OCI-LY1 (cell line): ENCODE data around the gene MYO18A.

Experiments used
- H2AFZ ChIP-seq: fragments of 200-600 bp; sonication (generic), shearing (Covaris generic); 2 replicates; pipeline ENCODE4 v1.6.0; 2014; ENCODE audit warnings: antibody characterized with exemption, mild to moderate bottlenecking, low read length
- H3F3A ChIP-seq: fragments of 200-600 bp; sonication (generic), shearing (Covaris generic); 2 replicates; pipeline ENCODE4 v1.6.0; 2014; ENCODE audit warnings: mild to moderate bottlenecking, antibody characterized with exemption, low read length, moderate library complexity; ENCODE audit not compliant: insufficient read depth
- H3K27ac ChIP-seq: fragments of 200-600 bp; sonication (generic); 2 replicates; pipeline ENCODE4 v1.5.1; 2014; ENCODE audit warnings: low read length, mixed run types, mild to moderate bottlenecking, low read depth; ENCODE audit not compliant: poor library complexity, severe bottlenecking
- H3K27me3 ChIP-seq: fragments of 200-600 bp; sonication (generic); 2 replicates; pipeline ENCODE4 v1.6.0; 2014; ENCODE audit warnings: antibody characterized with exemption, mild to moderate bottlenecking, low read length, moderate library complexity; ENCODE audit not compliant: insufficient read depth
- H3K36me3 ChIP-seq: fragments of 200-600 bp; sonication (generic); 2 replicates; pipeline ENCODE4 v1.6.1; 2014; ENCODE audit warnings: mild to moderate bottlenecking, antibody characterized with exemption, low read length, moderate library complexity, mixed read lengths; ENCODE audit not compliant: insufficient read depth
- H3K4me1 ChIP-seq: fragments of 200-600 bp; sonication (generic); 2 replicates; pipeline ENCODE4 v1.5.1; 2014; ENCODE audit warnings: mild to moderate bottlenecking, low read length, moderate library complexity; ENCODE audit not compliant: insufficient read depth, severe bottlenecking
- H3K4me2 ChIP-seq: fragments of 200-600 bp; sonication (generic), shearing (Covaris generic); 2 replicates; pipeline ENCODE4 v1.6.1; 2014; ENCODE audit warnings: low read length
- H3K4me3 ChIP-seq: fragments of 200-600 bp; sonication (generic); 2 replicates; pipeline ENCODE4 v1.5.1; 2014; ENCODE audit warnings: low read length, low read depth, mild to moderate bottlenecking, mixed read lengths; ENCODE audit not compliant: poor library complexity, severe bottlenecking
- H3K79me2 ChIP-seq: fragments of 200-600 bp; shearing (Covaris generic); 2 replicates; pipeline ENCODE4 v1.6.1; 2016; ENCODE audit warnings: mixed run types, low read length, mixed read lengths; ENCODE audit not compliant: insufficient read depth
- H3K9ac ChIP-seq: fragments of 200-600 bp; sonication (generic), shearing (Covaris generic); 2 replicates; pipeline ENCODE4 v1.6.1; 2014; ENCODE audit warnings: mild to moderate bottlenecking, low read length, mixed read lengths
- H3K9me2 ChIP-seq: fragments of 200-600 bp; sonication (generic), shearing (Covaris generic); 2 replicates; pipeline ENCODE4 v1.6.1; 2014; ENCODE audit warnings: low read depth, mild to moderate bottlenecking, low read length, mixed read lengths
- H3K9me3 ChIP-seq: fragments of 200-600 bp; shearing (Covaris generic); 2 replicates; pipeline ENCODE4 v1.6.1; 2014; ENCODE audit warnings: low read length, mixed read lengths
- H4K20me1 ChIP-seq: fragments of 200-600 bp; sonication (generic), shearing (Covaris generic); 2 replicates; pipeline ENCODE4 v1.6.0; 2016; ENCODE audit warnings: mild to moderate bottlenecking, low read length; ENCODE audit not compliant: insufficient read depth
- CTCF ChIP-seq: fragments of 200-600 bp; sonication (generic), shearing (Covaris generic); IDR thresholded peaks from 2 replicates; pipeline ENCODE4 v1.5.1; 2017; ENCODE audit warnings: mild to moderate bottlenecking, antibody characterized with exemption, low read length, moderate library complexity, mixed read lengths
- EZH2 ChIP-seq: fragments of 200-600 bp; sonication (generic), shearing (Covaris generic); IDR thresholded peaks from 2 replicates; pipeline ENCODE4 v1.8.0; 2017; ENCODE audit warnings: borderline replicate concordance, mixed run types, mild to moderate bottlenecking, antibody characterized with exemption, low read length, moderate library complexity, mixed read lengths

The MYO18A gene

GRCh38 chr17:29157310-29157709, 22.9 kb downstream of the MYO18A start:
- Histone ChIP-seq H3K9me3 (no peaks in the 10 kb centered on the region), H2AFZ (no peak overlapping the region), H3K4me2 (no peak overlapping the region), H3K4me3 (no peak overlapping the region), H3K27me3 (no peaks in the 10 kb centered on the region), H3K79me2 (no peaks in the 10 kb centered on the region), H3K36me3 (no peaks in the 10 kb centered on the region), H4K20me1 (no peaks in the 10 kb centered on the region), H3K4me1 (peaks cover 36% of the 10 kb centered on the region), H3F3A (no peaks in the 10 kb centered on the region; the same call in 1 of the 2 replicates), H3K9me2 (no peaks in the 10 kb centered on the region), H3K27ac (no peak overlapping the region), H3K9ac (no peak overlapping the region)
- no peak for TF ChIP-seq CTCF
- no peak for TF ChIP-seq EZH2

- no peaks in the 10 kb centered on the region for H3K79me2 ChIP-seq
These were observed 23.4 kb downstream of the MYO18A start for GRCh38 chr17:29156781-29157180.

GRCh38 chr17:29155966-29156338, 24.2 kb downstream of the MYO18A start:
- Histone ChIP-seq H4K20me1 (no peaks in the 10 kb centered on the region), H3F3A (no peaks in the 10 kb centered on the region; the same call in 1 of the 2 replicates), H3K9me2 (no peaks in the 10 kb centered on the region), H2AFZ (no peak overlapping the region), H3K79me2 (no peaks in the 10 kb centered on the region), H3K4me3 (no peak overlapping the region), H3K9ac (no peak overlapping the region), H3K27me3 (no peaks in the 10 kb centered on the region), H3K27ac (no peak overlapping the region), H3K4me1 (peaks cover 36% of the 10 kb centered on the region), H3K9me3 (no peaks in the 10 kb centered on the region), H3K36me3 (no peaks in the 10 kb centered on the region), H3K4me2 (no peak overlapping the region)
- no peak for TF ChIP-seq EZH2
- TF ChIP-seq CTCF = no peak

More at GRCh38 chr17:29156781-29157180, 23.4 kb downstream of the MYO18A start:
- H3K4me2 ChIP-seq = no peak overlapping the region
- H3F3A ChIP-seq = no peaks in the 10 kb centered on the region; the same call in 1 of the 2 replicates
- no peaks in the 10 kb centered on the region for H4K20me1 ChIP-seq
- H3K9me3 ChIP-seq = no peaks in the 10 kb centered on the region
- peaks cover 36% of the 10 kb centered on the region for H3K4me1 ChIP-seq
- no peak overlapping the region for H3K4me3 ChIP-seq
- no peaks in the 10 kb centered on the region for H3K9me2 ChIP-seq
- H3K27me3 ChIP-seq = no peaks in the 10 kb centered on the region
- no peak overlapping the region for H3K27ac ChIP-seq
- no peak for TF ChIP-seq CTCF
- TF ChIP-seq EZH2 = no peak
- no peaks in the 10 kb centered on the region for H3K36me3 ChIP-seq
- H2AFZ ChIP-seq = no peak overlapping the region
- no peak overlapping the region for H3K9ac ChIP-seq
